ENCODE measurements around the gene VSTM1.

Gene VSTM1

GRCh38 chr19:54011507-54012211, 52.0 kb downstream of the VSTM1 start:
- no peak for DNase-seq (ENCODE audit: low read depth, low spot score)
- no CpG with 5 or more reads among the region's 36 CpGs for WGBS (ENCODE audit: insufficient coverage, insufficient read length)
- H3K9me3 ChIP-seq (ENCODE audit: control insufficient read depth, insufficient read depth, low read length), result no peaks in the 10 kb centered on the region
- no peak overlapping the region for H3K4me3 ChIP-seq (ENCODE audit: low read length)
- no peaks in the 10 kb centered on the region for H3K36me3 ChIP-seq (ENCODE audit: control insufficient read depth, insufficient read depth, low read length)
- H3K4me1 ChIP-seq (ENCODE audit: control insufficient read depth, insufficient read depth, low read length), result no peaks in the 10 kb centered on the region
- no peaks in the 10 kb centered on the region for H3K27me3 ChIP-seq (ENCODE audit: control insufficient read depth, insufficient read depth, low read length)
- no peak overlapping the region for H3K27ac ChIP-seq (ENCODE audit: low read length)

GRCh38 chr19:54010474-54010873, 53.2 kb downstream of the VSTM1 start:
- Histone ChIP-seq H3K36me3 (ENCODE audit: control insufficient read depth, insufficient read depth, low read length) (no peaks in the 10 kb centered on the region), H3K4me3 (ENCODE audit: low read length) (no peak overlapping the region), H3K27ac (ENCODE audit: low read length) (no peak overlapping the region), H3K9me3 (ENCODE audit: control insufficient read depth, insufficient read depth, low read length) (no peaks in the 10 kb centered on the region), H3K4me1 (ENCODE audit: control insufficient read depth, insufficient read depth, low read length) (no peaks in the 10 kb centered on the region), H3K27me3 (ENCODE audit: control insufficient read depth, insufficient read depth, low read length) (no peaks in the 10 kb centered on the region)
- no CpG with 5 or more reads among the region's 6 CpGs for WGBS (ENCODE audit: insufficient coverage, insufficient read length)
- DNase-seq (ENCODE audit: low read depth, low spot score), result no peak

- Histone ChIP-seq H3K27ac (ENCODE audit: low read length) (no peak overlapping the region), H3K9me3 (ENCODE audit: control insufficient read depth, insufficient read depth, low read length) (no peaks in the 10 kb centered on the region), H3K4me3 (ENCODE audit: low read length) (no peak overlapping the region), H3K27me3 (ENCODE audit: control insufficient read depth, insufficient read depth, low read length) (no peaks in the 10 kb centered on the region), H3K4me1 (ENCODE audit: control insufficient read depth, insufficient read depth, low read length) (no peaks in the 10 kb centered on the region), H3K36me3 (ENCODE audit: control insufficient read depth, insufficient read depth, low read length) (no peaks in the 10 kb centered on the region)
- no peak for DNase-seq (ENCODE audit: low read depth, low spot score)
- no CpG with 5 or more reads among the region's 8 CpGs for WGBS (ENCODE audit: insufficient coverage, insufficient read length)
Observed at GRCh38 chr19:54009440-54009839, 54.3 kb downstream of the VSTM1 start.

- WGBS (ENCODE audit: insufficient coverage, insufficient read length), result no CpG with 5 or more reads among the region's 10 CpGs
- no peaks in the 10 kb centered on the region for H3K9me3 ChIP-seq (ENCODE audit: control insufficient read depth, insufficient read depth, low read length)
- no peak overlapping the region for H3K27ac ChIP-seq (ENCODE audit: low read length)
Observed at GRCh38 chr19:54002495-54003315, 61.0 kb downstream of the VSTM1 start.

GRCh38 chr19:54001496-54001895, 62.2 kb downstream of the VSTM1 start:
- no peak for DNase-seq (ENCODE audit: low read depth, low spot score)
- Histone ChIP-seq H3K36me3 (ENCODE audit: control insufficient read depth, insufficient read depth, low read length) (no peaks in the 10 kb centered on the region), H3K27me3 (ENCODE audit: control insufficient read depth, insufficient read depth, low read length) (no peaks in the 10 kb centered on the region), H3K4me3 (ENCODE audit: low read length) (no peak overlapping the region), H3K9me3 (ENCODE audit: control insufficient read depth, insufficient read depth, low read length) (no peaks in the 10 kb centered on the region), H3K4me1 (ENCODE audit: control insufficient read depth, insufficient read depth, low read length) (no peaks in the 10 kb centered on the region), H3K27ac (ENCODE audit: low read length) (no peak overlapping the region)
- WGBS (ENCODE audit: insufficient coverage, insufficient read length), result no CpG with 5 or more reads among the region's 2 CpGs

More at GRCh38 chr19:54002495-54003315, 61.0 kb downstream of the VSTM1 start:
- Histone ChIP-seq H3K27me3 (ENCODE audit: control insufficient read depth, insufficient read depth, low read length) (no peaks in the 10 kb centered on the region), H3K4me3 (ENCODE audit: low read length) (no peak overlapping the region), H3K36me3 (ENCODE audit: control insufficient read depth, insufficient read depth, low read length) (no peaks in the 10 kb centered on the region), H3K4me1 (ENCODE audit: control insufficient read depth, insufficient read depth, low read length) (no peaks in the 10 kb centered on the region)
- no peak for DNase-seq (ENCODE audit: low read depth, low spot score)

GRCh38 chr19:53999694-54000093, 64.0 kb downstream of the VSTM1 start:
- Histone ChIP-seq H3K4me3 (ENCODE audit: low read length) (no peak overlapping the region), H3K27ac (ENCODE audit: low read length) (no peak overlapping the region), H3K4me1 (ENCODE audit: control insufficient read depth, insufficient read depth, low read length) (no peaks in the 10 kb centered on the region), H3K27me3 (ENCODE audit: control insufficient read depth, insufficient read depth, low read length) (no peaks in the 10 kb centered on the region), H3K9me3 (ENCODE audit: control insufficient read depth, insufficient read depth, low read length) (no peaks in the 10 kb centered on the region), H3K36me3 (ENCODE audit: control insufficient read depth, insufficient read depth, low read length) (no peaks in the 10 kb centered on the region)
- WGBS (ENCODE audit: insufficient coverage, insufficient read length), result no CpG with 5 or more reads among the region's 5 CpGs
- no peak for DNase-seq (ENCODE audit: low read depth, low spot score)

- no peaks in the 10 kb centered on the region for H3K9me3 ChIP-seq (ENCODE audit: control insufficient read depth, insufficient read depth, low read length)
- DNase-seq (ENCODE audit: low read depth, low spot score), result no peak
- H3K4me3 ChIP-seq (ENCODE audit: low read length), result no peak overlapping the region
- H3K36me3 ChIP-seq (ENCODE audit: control insufficient read depth, insufficient read depth, low read length), result no peaks in the 10 kb centered on the region
- no peaks in the 10 kb centered on the region; the same call in 1 of the 2 replicates for H3K27me3 ChIP-seq (ENCODE audit: control insufficient read depth, insufficient read depth, low read length)
- H3K4me1 ChIP-seq (ENCODE audit: control insufficient read depth, insufficient read depth, low read length), result no peaks in the 10 kb centered on the region
- WGBS (ENCODE audit: insufficient coverage, insufficient read length), result no CpG with 5 or more reads among the region's 7 CpGs
- H3K27ac ChIP-seq (ENCODE audit: low read length), result no peak overlapping the region
Observed at GRCh38 chr19:53998223-53998622, 65.5 kb downstream of the VSTM1 start.

GRCh38 chr19:53994811-53995210, 68.9 kb downstream of the VSTM1 start:
- H3K9me3 ChIP-seq (ENCODE audit: control insufficient read depth, insufficient read depth, low read length), result no peaks in the 10 kb centered on the region
- no peak for DNase-seq (ENCODE audit: low read depth, low spot score)
- WGBS (ENCODE audit: insufficient coverage, insufficient read length), result no CpG with 5 or more reads among the region's 5 CpGs
- no peaks in the 10 kb centered on the region; the same call in 1 of the 2 replicates for H3K27me3 ChIP-seq (ENCODE audit: control insufficient read depth, insufficient read depth, low read length)
- H3K4me1 ChIP-seq (ENCODE audit: control insufficient read depth, insufficient read depth, low read length), result no peaks in the 10 kb centered on the region
- no peaks in the 10 kb centered on the region for H3K36me3 ChIP-seq (ENCODE audit: control insufficient read depth, insufficient read depth, low read length)
- no peak overlapping the region for H3K4me3 ChIP-seq (ENCODE audit: low read length)
- H3K27ac ChIP-seq (ENCODE audit: low read length), result no peak overlapping the region

- Histone ChIP-seq H3K27ac (ENCODE audit: low read length) (no peak overlapping the region), H3K27me3 (ENCODE audit: control insufficient read depth, insufficient read depth, low read length) (no peaks in the 10 kb centered on the region; the same call in 1 of the 2 replicates)
- WGBS (ENCODE audit: insufficient coverage, insufficient read length), result no CpG with 5 or more reads among the region's 3 CpGs
Observed at GRCh38 chr19:53993448-53993847, 70.2 kb downstream of the VSTM1 start.

GRCh38 chr19:53992815-53993214, 70.9 kb downstream of the VSTM1 start:
- Histone ChIP-seq H3K36me3 (ENCODE audit: control insufficient read depth, insufficient read depth, low read length) (no peaks in the 10 kb centered on the region), H3K27me3 (ENCODE audit: control insufficient read depth, insufficient read depth, low read length) (no peaks in the 10 kb centered on the region; the same call in 1 of the 2 replicates), H3K4me3 (ENCODE audit: low read length) (no peak overlapping the region), H3K9me3 (ENCODE audit: control insufficient read depth, insufficient read depth, low read length) (no peaks in the 10 kb centered on the region), H3K4me1 (ENCODE audit: control insufficient read depth, insufficient read depth, low read length) (no peaks in the 10 kb centered on the region), H3K27ac (ENCODE audit: low read length) (no peak overlapping the region)
- no peak for DNase-seq (ENCODE audit: low read depth, low spot score)
- no CpG with 5 or more reads among the region's 43 CpGs for WGBS (ENCODE audit: insufficient coverage, insufficient read length)

More at GRCh38 chr19:53993448-53993847, 70.2 kb downstream of the VSTM1 start:
- DNase-seq (ENCODE audit: low read depth, low spot score), result no peak
- Histone ChIP-seq H3K9me3 (ENCODE audit: control insufficient read depth, insufficient read depth, low read length) (no peaks in the 10 kb centered on the region), H3K4me1 (ENCODE audit: control insufficient read depth, insufficient read depth, low read length) (no peaks in the 10 kb centered on the region), H3K4me3 (ENCODE audit: low read length) (no peak overlapping the region), H3K36me3 (ENCODE audit: control insufficient read depth, insufficient read depth, low read length) (no peaks in the 10 kb centered on the region)
